A549 (cell line): Measurements from ENCODE around the gene PKP1. TPM values are rescaled to one million over a fixed set of nuclear protein-coding genes. Genes with fewer than 3 reads are reported as not detected.

Source experiments
- ATAC-seq, 2 experiments: fragments of 200-7000 bp in 1 of 2; fragments of >200 bp in 1 of 2; cut with Nextera tagmentation in 1 of 2; cut with Tn5 transposase in 1 of 2; 3 replicates each; pipeline versions ENCODE4 v1.8.0 to v1.9.1; 2018 to 2020; ENCODE audit warnings: mild to moderate bottlenecking in 1 of 2, moderate library complexity in 1 of 2
- CTCF ChIA-PET: fragments of 300-600 bp; sonication (Branson Sonifier 250); formaldehyde crosslinking; extraction: SDS; loops from one replicate; lab custom pipeline; 2021; ENCODE audit warnings: antibody characterized with exemption, inconsistent platforms; lab: Yijun Ruan, JAX
- POLR2A ChIA-PET: fragments of 350-600 bp; formaldehyde crosslinking; extraction: SDS; loops from one replicate; lab custom pipeline; 2021; ENCODE audit warnings: antibody characterized with exemption, inconsistent platforms; lab: Yijun Ruan, JAX
- DNase-seq, 2 experiments: peaks; one replicate each; pipeline versions ENCODE4 v3.0.0 to v3.0.0-alpha.2; 2011 to 2016; ENCODE audit warnings: low read depth in 1 of 2, low spot score in 1 of 2
- FAIRE-seq: peaks from 2 replicates; lab custom pipeline; 2011; peaks lifted over from hg19 to GRCh38; lab: Jason Lieb, UNC
- H3K27ac ChIP-seq, 2 experiments: fragments of >200 bp; sonication (Bioruptor Twin); formaldehyde crosslinking; 3 replicates each; pipeline ENCODE4 v1.5.1; 2016 to 2017
- H3K4me1 ChIP-seq: fragments of >200 bp; sonication (Bioruptor Twin); formaldehyde crosslinking; 3 replicates; pipeline ENCODE4 v1.6.1; 2016
- H3K4me2 ChIP-seq: fragments of >200 bp; sonication (Bioruptor Twin); formaldehyde crosslinking; 3 replicates; pipeline ENCODE4 v1.6.1; 2016
- H3K4me3 ChIP-seq: fragments of >200 bp; sonication (Bioruptor Twin); formaldehyde crosslinking; 3 replicates; pipeline ENCODE4 v1.5.1; 2016
- H3K9me3 ChIP-seq: fragments of >200 bp; sonication (Bioruptor Twin); formaldehyde crosslinking; 3 replicates; pipeline ENCODE4 v1.6.1; 2016
- CHD2 ChIP-seq: fragments of 150-350 bp; IDR thresholded peaks from 2 replicates; pipeline ENCODE4 v1.6.1; 2014; ENCODE audit warnings: low read length; ENCODE audit not compliant: partially characterized antibody
- EHF ChIP-seq: fragments of 250-450 bp; sonication (Bioruptor Pico); IDR thresholded peaks from 2 replicates; pipeline ENCODE4 v1.5.0; 2020; ENCODE audit warnings: mild to moderate bottlenecking
- FOSB ChIP-seq: fragments of 250-450 bp; sonication (Bioruptor Pico); IDR thresholded peaks from 2 replicates; pipeline ENCODE4 v1.5.0; 2020; ENCODE audit warnings: mild to moderate bottlenecking, moderate library complexity
- FOXS1 ChIP-seq: fragments of 250-450 bp; sonication (Bioruptor Pico); IDR thresholded peaks from 2 replicates; pipeline ENCODE4 v1.5.0; 2020; ENCODE audit warnings: mild to moderate bottlenecking, moderate library complexity
- HDAC2 ChIP-seq: fragments of 200-600 bp; sonication (generic); IDR thresholded peaks from 2 replicates; pipeline ENCODE4 v1.6.1; 2016
- HEYL ChIP-seq: fragments of 250-450 bp; sonication (Bioruptor Pico); IDR thresholded peaks from 2 replicates; pipeline ENCODE4 v1.8.0; 2021; ENCODE audit warnings: mild to moderate bottlenecking, moderate library complexity
- HMGXB4 ChIP-seq: fragments of 250-450 bp; sonication (Bioruptor Pico); IDR thresholded peaks from 2 replicates; pipeline ENCODE4 v1.5.0; 2021; ENCODE audit warnings: mild to moderate bottlenecking, moderate library complexity, borderline replicate concordance
- HOXB5 ChIP-seq: fragments of 250-450 bp; sonication (Bioruptor Pico); IDR thresholded peaks from 2 replicates; pipeline ENCODE4 v1.5.0; 2020; ENCODE audit warnings: mild to moderate bottlenecking, moderate library complexity
- JUNB ChIP-seq: fragments of >200 bp; sonication (Bioruptor Twin); formaldehyde crosslinking; IDR thresholded peaks from 2 replicates; pipeline ENCODE4 v1.6.1; 2016
- MAFK ChIP-seq: fragments of 450-650 bp; IDR thresholded peaks from 2 replicates; pipeline ENCODE4 v1.6.1; 2014; ENCODE audit not compliant: partially characterized antibody
- NFE2L2 ChIP-seq: fragments of 150-350 bp; conservative IDR thresholded peaks from 2 replicates; pipeline ENCODE4 v1.6.1; 2014; ENCODE audit warnings: low read length
- NPAS2 ChIP-seq: fragments of 250-450 bp; sonication (Bioruptor Pico); IDR thresholded peaks from 2 replicates; pipeline ENCODE4 v1.8.0; 2022; ENCODE audit warnings: mild to moderate bottlenecking, moderate library complexity, borderline replicate concordance
- RAD21 ChIP-seq, 2 experiments: fragments of >200 bp in 1 of 2; sonication (Bioruptor Twin) in 1 of 2; formaldehyde crosslinking in 1 of 2; IDR thresholded peaks in 1 of 2; conservative IDR thresholded peaks in 1 of 2; 2 replicates in 1 of 2; 3 replicates in 1 of 2; pipeline ENCODE4 v1.6.1; 2012 to 2018; ENCODE audit warnings: inconsistent platforms in 1 of 2
- REST ChIP-seq: fragments of 200-600 bp; sonication (generic); IDR thresholded peaks from 2 replicates; pipeline ENCODE4 v1.6.1; 2016; ENCODE audit warnings: antibody characterized with exemption, mild to moderate bottlenecking, moderate library complexity
- RFX5 ChIP-seq: fragments of 450-650 bp; IDR thresholded peaks from 2 replicates; pipeline ENCODE4 v1.7.1; 2014; ENCODE audit warnings: antibody characterized with exemption, mild to moderate bottlenecking, moderate library complexity
- ZC3H11A ChIP-seq: fragments of 450-650 bp; IDR thresholded peaks from 2 replicates; pipeline ENCODE4 v1.6.1; 2014; ENCODE audit warnings: antibody characterized with exemption, mild to moderate bottlenecking
- ZFP36 ChIP-seq: fragments of 450-650 bp; IDR thresholded peaks from 2 replicates; pipeline ENCODE4 v1.6.1; 2014; ENCODE audit warnings: borderline replicate concordance; ENCODE audit not compliant: partially characterized antibody
- ZSCAN20 ChIP-seq: fragments of 250-450 bp; sonication (Bioruptor Pico); IDR thresholded peaks from 2 replicates; pipeline ENCODE4 v1.8.0; 2022; ENCODE audit warnings: mild to moderate bottlenecking, moderate library complexity
- WGBS: methylation state at CpG from one replicate; pipeline ENCODE4 v1.1.6; 2017; ENCODE audit errors: missing lambda C conversion rate; 5-methylcytosine and 5-hydroxymethylcytosine counted together
- polyA plus RNA-seq, 4 experiments: library from polyadenylated mRNA; depleted of rRNA in 3 of 4; stranded (reverse); fragments of >200 nt; fragmentation: RNase III in 1 of 4; extraction: RNeasy Plus Mini Kit Qiagen cat#74134 plus additional on column Dnase treatment in 1 of 4; gene quantifications; 2 replicates in 3 of 4; 3 replicates in 1 of 4; pipeline ENCODE4 v1.2.3, GENCODE V29; 2011 to 2017
- TF ChIP-seq, protein P1 (sequence below): IDR thresholded peaks from 2 replicates; pipeline ENCODE4 v1.6.1; 2012; ENCODE audit warnings: low read depth, borderline replicate concordance
- TF ChIP-seq, protein P2 (sequence below): IDR thresholded peaks from 2 replicates; pipeline ENCODE4 v1.6.1; 2012

Gene PKP1
- polyA plus RNA-seq, 2 of the 4 experiments (the other 2 are of a cell fraction), result not detected

GRCh38 chr1:201331166-201331565 lies 47.9 kb downstream of the PKP1 start:
- Histone ChIP-seq H3K27ac (no peak overlapping the region), H3K4me2 (no peak overlapping the region), H3K9me3 (no peaks in the 10 kb centered on the region), H3K4me1 (no peaks in the 10 kb centered on the region), H3K4me3 (no peak overlapping the region)
- DNase-seq (no peak), ATAC-seq (no peak), FAIRE-seq (no peak)
- WGBS, result 65% methylated on average over 7 of the region's 7 CpGs
- ChIA-PET POLR2A (no interaction called here), CTCF (interaction anchor here (1.1 to 5.1 kb wide), 5 partner anchors 16 to 77 kb away, joined by 4 to 32 read pairs (median 5); no protein-coding TSS in a partner anchor)
- TF ChIP-seq FOXS1 (CRISPR knock-in tag) (no peak), JUNB (no peak), NPAS2 (CRISPR knock-in tag) (no peak), HDAC2 (no peak), EHF (no peak), FOSB (CRISPR knock-in tag) (no peak), HOXB5 (no peak), HMGXB4 (CRISPR knock-in tag) (no peak), ZFP36 (no peak), ZC3H11A (no peak)
- TF ChIP-seq, protein P1, sequence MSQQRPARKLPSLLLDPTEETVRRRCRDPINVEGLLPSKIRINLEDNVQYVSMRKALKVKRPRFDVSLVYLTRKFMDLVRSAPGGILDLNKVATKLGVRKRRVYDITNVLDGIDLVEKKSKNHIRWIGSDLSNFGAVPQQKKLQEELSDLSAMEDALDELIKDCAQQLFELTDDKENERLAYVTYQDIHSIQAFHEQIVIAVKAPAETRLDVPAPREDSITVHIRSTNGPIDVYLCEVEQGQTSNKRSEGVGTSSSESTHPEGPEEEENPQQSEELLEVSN, result no peak

GRCh38 chr1:201332021-201332420 lies 48.7 kb downstream of the PKP1 start:
- 76% methylated on average over 8 of the region's 8 CpGs for WGBS
- no peak for DNase-seq
- H3K27ac ChIP-seq, result no peak overlapping the region

More at GRCh38 chr1:201332021-201332420, 48.7 kb downstream of the PKP1 start:
- ATAC-seq, result no peak
- POLR2A ChIA-PET, result no interaction called here
- Histone ChIP-seq H3K9me3 (no peaks in the 10 kb centered on the region), H3K4me2 (no peak overlapping the region), H3K4me1 (no peaks in the 10 kb centered on the region), H3K4me3 (no peak overlapping the region)
- FAIRE-seq, result no peak
- CTCF ChIA-PET, result interaction anchor here (1.9 to 5.1 kb wide), 4 partner anchors 15 to 78 kb away, joined by 4 to 32 read pairs (median 14); no protein-coding TSS in a partner anchor
- TF ChIP-seq NPAS2 (CRISPR knock-in tag) (no peak), CHD2 (no peak), HEYL (CRISPR knock-in tag) (no peak), REST (no peak), RAD21 (conservative IDR thresholded peaks at IDR 0.05 in 1 of 2, IDR thresholded peaks at IDR 0.05 in 1 of 2) (no peak), EHF (no peak), ZSCAN20 (CRISPR knock-in tag) (no peak), MAFK (no peak), RFX5 (no peak), NFE2L2 (no peak)
- TF ChIP-seq, protein P2, sequence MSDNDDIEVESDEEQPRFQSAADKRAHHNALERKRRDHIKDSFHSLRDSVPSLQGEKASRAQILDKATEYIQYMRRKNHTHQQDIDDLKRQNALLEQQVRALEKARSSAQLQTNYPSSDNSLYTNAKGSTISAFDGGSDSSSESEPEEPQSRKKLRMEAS, result no peak
